GM18951 (cell line): ENCODE data around the gene GRIN2A.

Experiments
- POLR2A ChIP-seq: IDR thresholded peaks from 4 replicates; pipeline ENCODE4 v1.6.1; 2011; ENCODE audit warnings: mild to moderate bottlenecking; ENCODE audit not compliant: insufficient read length, insufficient read depth; ENCODE audit errors: extremely low read depth
- in situ Hi-C: fragments of 300-500 bp; cut with MboI; formaldehyde crosslinking; loops from one replicate; pipeline ENCODE4 v1.12.0; 2022; ENCODE audit warnings: low sequenced_read_pairs, mixed read lengths, inconsistent platforms; ENCODE audit not compliant: unreplicated experiment

GRIN2A gene

GRCh38 chr16:9867176-9867575, 315.1 kb downstream of the GRIN2A start:
- no peak for TF ChIP-seq POLR2A
- in situ Hi-C loops = no loop called here

GRCh38 chr16:9864461-9864860, 317.8 kb downstream of the GRIN2A start:
- TF ChIP-seq POLR2A = no peak
- in situ Hi-C loops = no loop called here

GRCh38 chr16:9862327-9862726, 319.9 kb downstream of the GRIN2A start:
- in situ Hi-C loops = no loop called here
- TF ChIP-seq POLR2A = no peak

GRCh38 chr16:9860876-9861275, 321.4 kb downstream of the GRIN2A start:
- no peak for TF ChIP-seq POLR2A
- in situ Hi-C loops = no loop called here

- no peak for TF ChIP-seq POLR2A
- in situ Hi-C loops = no loop called here
Measured at GRCh38 chr16:9859701-9860327, 322.4 kb downstream of the GRIN2A start.

- no peak for TF ChIP-seq POLR2A
- in situ Hi-C loops = no loop called here
Measured at GRCh38 chr16:9854675-9855074, 327.6 kb downstream of the GRIN2A start.

- no peak for TF ChIP-seq POLR2A
- in situ Hi-C loops = no loop called here
Measured at GRCh38 chr16:9852003-9852402, 330.2 kb downstream of the GRIN2A start.

- TF ChIP-seq POLR2A = no peak
- in situ Hi-C loops = no loop called here
Measured at GRCh38 chr16:9850817-9851216, 331.4 kb downstream of the GRIN2A start.

GRCh38 chr16:9849697-9850245, 332.5 kb downstream of the GRIN2A start:
- in situ Hi-C loops = no loop called here
- TF ChIP-seq POLR2A = no peak

GRCh38 chr16:9847146-9847545, 335.1 kb downstream of the GRIN2A start:
- in situ Hi-C loops = no loop called here
- TF ChIP-seq POLR2A = no peak

GRCh38 chr16:9846362-9847099, 335.7 kb downstream of the GRIN2A start:
- no peak for TF ChIP-seq POLR2A
- in situ Hi-C loops = no loop called here

GRCh38 chr16:9845661-9846361, 336.4 kb downstream of the GRIN2A start:
- TF ChIP-seq POLR2A = no peak
- in situ Hi-C loops = no loop called here

GRCh38 chr16:9844361-9844760, 337.9 kb downstream of the GRIN2A start:
- no peak for TF ChIP-seq POLR2A
- in situ Hi-C loops = no loop called here
